ENCODE data around the gene YDJC.

Gene YDJC

GRCh38 chr22:21672107-21672629 is 42.3 kb upstream of the YDJC start:
- TF ChIP-seq, protein P1, sequence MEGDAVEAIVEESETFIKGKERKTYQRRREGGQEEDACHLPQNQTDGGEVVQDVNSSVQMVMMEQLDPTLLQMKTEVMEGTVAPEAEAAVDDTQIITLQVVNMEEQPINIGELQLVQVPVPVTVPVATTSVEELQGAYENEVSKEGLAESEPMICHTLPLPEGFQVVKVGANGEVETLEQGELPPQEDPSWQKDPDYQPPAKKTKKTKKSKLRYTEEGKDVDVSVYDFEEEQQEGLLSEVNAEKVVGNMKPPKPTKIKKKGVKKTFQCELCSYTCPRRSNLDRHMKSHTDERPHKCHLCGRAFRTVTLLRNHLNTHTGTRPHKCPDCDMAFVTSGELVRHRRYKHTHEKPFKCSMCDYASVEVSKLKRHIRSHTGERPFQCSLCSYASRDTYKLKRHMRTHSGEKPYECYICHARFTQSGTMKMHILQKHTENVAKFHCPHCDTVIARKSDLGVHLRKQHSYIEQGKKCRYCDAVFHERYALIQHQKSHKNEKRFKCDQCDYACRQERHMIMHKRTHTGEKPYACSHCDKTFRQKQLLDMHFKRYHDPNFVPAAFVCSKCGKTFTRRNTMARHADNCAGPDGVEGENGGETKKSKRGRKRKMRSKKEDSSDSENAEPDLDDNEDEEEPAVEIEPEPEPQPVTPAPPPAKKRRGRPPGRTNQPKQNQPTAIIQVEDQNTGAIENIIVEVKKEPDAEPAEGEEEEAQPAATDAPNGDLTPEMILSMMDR (IDR thresholded peaks at IDR 0.05; ENCODE audit: low read length, missing control alignments): no peak
- H3K4me3 ChIP-seq (replicated peaks; ENCODE audit: low read depth, low read length): no peak overlapping the region
- no peak for DNase-seq (ENCODE audit: low read depth)

DNA sequence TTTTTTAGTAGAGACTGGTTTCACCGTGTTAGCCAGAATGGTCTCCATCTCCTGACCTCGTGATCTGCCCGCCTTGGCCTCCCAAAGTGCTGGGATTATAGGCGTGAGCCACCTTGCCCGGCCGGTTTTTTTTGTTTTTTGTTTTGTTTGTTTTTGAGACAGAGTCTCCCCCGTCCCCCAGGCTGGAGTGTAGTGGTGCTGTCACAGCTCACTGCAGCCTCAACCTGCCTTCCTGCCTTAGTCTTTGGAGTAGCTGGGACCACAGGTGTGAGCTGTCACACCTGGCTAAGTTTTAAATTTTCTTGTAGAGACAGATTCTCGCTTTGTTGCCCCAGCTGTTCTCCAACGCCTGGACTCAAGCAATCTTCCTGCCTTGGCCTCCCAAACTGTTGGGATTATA is 39.2 kb upstream of the YDJC start:
- no peak overlapping the region for H3K4me3 ChIP-seq (replicated peaks; ENCODE audit: low read depth, low read length)
- no peak for DNase-seq (ENCODE audit: low read depth)
- TF ChIP-seq, protein P1 (IDR thresholded peaks at IDR 0.05; ENCODE audit: low read length, missing control alignments): no peak

- H3K4me3 ChIP-seq (replicated peaks; ENCODE audit: low read depth, low read length): peak overlapping the region; percentile 94
- no peak for DNase-seq (ENCODE audit: low read depth)
- TF ChIP-seq, protein P1 (IDR thresholded peaks at IDR 0.05; ENCODE audit: low read length, missing control alignments): no peak
Measured at GRCh38 chr22:21666786-21667185, 37.0 kb upstream of the YDJC start.

GRCh38 chr22:21665047-21665851 is 35.4 kb upstream of the YDJC start:
- TF ChIP-seq, protein P1 (IDR thresholded peaks at IDR 0.05; ENCODE audit: low read length, missing control alignments): no peak
- DNase-seq (ENCODE audit: low read depth): no peak
- peak overlapping the region; percentile 94 for H3K4me3 ChIP-seq (replicated peaks; ENCODE audit: low read depth, low read length)

GRCh38 chr22:21663738-21664137 is 33.9 kb upstream of the YDJC start:
- no peak overlapping the region for H3K4me3 ChIP-seq (replicated peaks; ENCODE audit: low read depth, low read length)
- DNase-seq (ENCODE audit: low read depth): no peak
- TF ChIP-seq, protein P1 (IDR thresholded peaks at IDR 0.05; ENCODE audit: low read length, missing control alignments): no peak

- DNase-seq (ENCODE audit: low read depth): no peak
- H3K4me3 ChIP-seq (replicated peaks; ENCODE audit: low read depth, low read length): no peak overlapping the region
- TF ChIP-seq, protein P1 (IDR thresholded peaks at IDR 0.05; ENCODE audit: low read length, missing control alignments): no peak
Measured at GRCh38 chr22:21661991-21662390, 32.2 kb upstream of the YDJC start.

DNA sequence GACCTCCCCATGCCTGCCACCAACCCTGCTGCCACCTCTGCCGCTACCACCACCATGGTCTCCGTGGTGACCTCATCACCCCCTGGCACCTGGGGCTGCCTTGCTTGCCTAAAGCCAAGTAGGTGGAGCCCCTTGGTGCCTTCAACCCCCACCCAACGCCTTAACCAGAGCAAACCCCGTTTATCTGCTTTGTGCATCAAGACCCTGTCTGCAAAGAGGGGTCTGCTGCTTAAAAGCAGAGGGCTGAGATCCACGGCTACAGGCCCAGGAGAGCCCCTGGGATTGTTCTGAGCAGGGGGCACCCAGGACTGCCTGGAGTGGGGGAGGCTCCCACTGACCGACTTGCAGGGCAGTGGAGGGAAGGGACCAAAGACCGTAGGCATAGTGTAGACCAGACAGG is 31.1 kb upstream of the YDJC start:
- no peak for DNase-seq (ENCODE audit: low read depth)
- TF ChIP-seq, protein P1 (IDR thresholded peaks at IDR 0.05; ENCODE audit: low read length, missing control alignments): no peak
- no peak overlapping the region for H3K4me3 ChIP-seq (replicated peaks; ENCODE audit: low read depth, low read length)

Data from fibroblast of pulmonary artery (primary cell).